GM19467 (cell line): ENCODE data around the gene TSPAN6.

Experiments
- ATAC-seq: cut with Tn5 transposase; IDR thresholded peaks from one replicate; pipeline ENCODE4 v1.9.1; 2021; ENCODE audit warnings: mild to moderate bottlenecking, moderate library complexity; ENCODE audit not compliant: unreplicated experiment

TSPAN6 gene

GRCh38 chrX:100636321-100636991 lies at the start of gene TSPAN6:
Gene TSPAN6 (minus strand): TSS chrX:100636806. CDS start chrX:100636694, 112 bp downstream.
- peak; percentile 97 for ATAC-seq

- peak; percentile 7 for ATAC-seq
Observed at GRCh38 chrX:100685997-100686305, 49.3 kb upstream of the TSPAN6 start.

GRCh38 chrX:100685284-100685996 lies 48.8 kb upstream of the TSPAN6 start:
- ATAC-seq, result peak; percentile 84

- no peak for ATAC-seq
Observed at GRCh38 chrX:100682939-100683338, 46.3 kb upstream of the TSPAN6 start.

GRCh38 chrX:100681599-100681998 lies 45.0 kb upstream of the TSPAN6 start:
- no peak for ATAC-seq

- no peak for ATAC-seq
Observed at GRCh38 chrX:100680756-100681155, 44.1 kb upstream of the TSPAN6 start.

- no peak for ATAC-seq
Observed at GRCh38 chrX:100677611-100678181, 41.1 kb upstream of the TSPAN6 start.

GRCh38 chrX:100674705-100675104 lies 38.1 kb upstream of the TSPAN6 start:
- no peak for ATAC-seq

GRCh38 chrX:100673397-100673953 lies 36.9 kb upstream of the TSPAN6 start:
- no peak for ATAC-seq

GRCh38 chrX:100672966-100673365 lies 36.4 kb upstream of the TSPAN6 start:
- no peak for ATAC-seq

- ATAC-seq, result no peak
Observed at GRCh38 chrX:100663642-100664041, 27.0 kb upstream of the TSPAN6 start.

- ATAC-seq, result no peak
Observed at GRCh38 chrX:100662796-100663195, 26.2 kb upstream of the TSPAN6 start.

- no peak for ATAC-seq
Observed at GRCh38 chrX:100662170-100662569, 25.6 kb upstream of the TSPAN6 start.

GRCh38 chrX:100659431-100660137 lies 23.0 kb upstream of the TSPAN6 start:
- no peak for ATAC-seq

GRCh38 chrX:100658941-100659381 lies 22.4 kb upstream of the TSPAN6 start:
- no peak for ATAC-seq

- no peak for ATAC-seq
Observed at GRCh38 chrX:100654261-100654660, 17.7 kb upstream of the TSPAN6 start.

- ATAC-seq, result no peak
Observed at GRCh38 chrX:100652266-100652665, 15.7 kb upstream of the TSPAN6 start.

- no peak for ATAC-seq
Observed at GRCh38 chrX:100650841-100651240, 14.2 kb upstream of the TSPAN6 start.

GRCh38 chrX:100649550-100650356 lies 13.1 kb upstream of the TSPAN6 start:
- ATAC-seq, result no peak
